GM23338 (cell line): ENCODE measurements around the gene DAPK1. TPM values are rescaled to one million over a fixed set of nuclear protein-coding genes. Genes with fewer than 3 reads are reported as not detected.

Experiments used
- ATAC-seq: fragments of 200-7000 bp; cut with Tn5 transposase; 3 replicates; pipeline ENCODE4 v1.9.1; 2020
- DNase-seq: peaks from one replicate; pipeline ENCODE4 v3.0.0-alpha.2; 2015; ENCODE audit warnings: low spot score
- H2AFZ ChIP-seq: fragments of 200-600 bp; sonication (generic); 2 replicates; pipeline ENCODE4 v1.8.0; 2016; ENCODE audit warnings: antibody characterized with exemption, mild to moderate bottlenecking, moderate library complexity
- H3F3A ChIP-seq: fragments of 200-600 bp; sonication (generic); replicated peaks from 2 replicates; pipeline ENCODE4 v1.8.0; 2017; ENCODE audit warnings: antibody characterized with exemption, mixed run types, low read depth
- H3K27ac ChIP-seq: fragments of 200-600 bp; sonication (generic); 2 replicates; pipeline ENCODE4 v1.6.1; 2016; ENCODE audit warnings: low read depth
- H3K27me3 ChIP-seq: fragments of 200-600 bp; sonication (generic); 2 replicates; pipeline ENCODE4 v1.8.0; 2016; ENCODE audit warnings: mild to moderate bottlenecking, mixed run types, moderate library complexity; ENCODE audit not compliant: insufficient read depth
- H3K36me3 ChIP-seq: fragments of 200-600 bp; sonication (generic); 2 replicates; pipeline ENCODE4 v1.8.0; 2016; ENCODE audit warnings: mild to moderate bottlenecking; ENCODE audit not compliant: insufficient read depth
- H3K4me1 ChIP-seq: fragments of 200-600 bp; sonication (generic); 2 replicates; pipeline ENCODE4 v1.8.0; 2016; ENCODE audit warnings: mild to moderate bottlenecking, moderate library complexity; ENCODE audit not compliant: insufficient read depth
- H3K4me2 ChIP-seq: fragments of 200-600 bp; sonication (generic); 2 replicates; pipeline ENCODE4 v1.7.1; 2017; ENCODE audit warnings: mixed run types
- H3K4me3 ChIP-seq: fragments of 200-600 bp; sonication (generic); 2 replicates; pipeline ENCODE4 v1.6.1; 2016; ENCODE audit warnings: mixed run types
- H3K79me2 ChIP-seq: fragments of 200-600 bp; sonication (generic); replicated peaks from 2 replicates; pipeline ENCODE4 v1.8.0; 2017; ENCODE audit warnings: mild to moderate bottlenecking; ENCODE audit not compliant: insufficient read depth
- H3K9me2 ChIP-seq: fragments of 200-600 bp; sonication (generic); 2 replicates; pipeline ENCODE4 v1.8.0; 2017; ENCODE audit not compliant: insufficient read depth
- H4K20me1 ChIP-seq: fragments of 200-600 bp; sonication (generic); replicated peaks from 2 replicates; pipeline ENCODE4 v1.8.0; 2017; ENCODE audit warnings: mild to moderate bottlenecking; ENCODE audit not compliant: insufficient read depth
- H3K27ac Mint-ChIP-seq: 2 replicates; pipeline ENCODE4 v1.8.0; 2020; ENCODE audit warnings: inconsistent platforms, mild to moderate bottlenecking, moderate library complexity, mixed read lengths
- H3K27me3 Mint-ChIP-seq: 3 replicates; pipeline ENCODE4 v1.8.0; 2022; ENCODE audit warnings: low read depth, mild to moderate bottlenecking, moderate library complexity, mixed read lengths, inconsistent platforms; ENCODE audit not compliant: insufficient read depth, poor library complexity
- H3K36me3 Mint-ChIP-seq: 3 replicates; pipeline ENCODE4 v1.8.0; 2021; ENCODE audit warnings: low read depth, mild to moderate bottlenecking, inconsistent platforms, moderate library complexity, mixed read lengths
- H3K4me1 Mint-ChIP-seq: 3 replicates; pipeline ENCODE4 v1.8.0; 2020; ENCODE audit warnings: mild to moderate bottlenecking, inconsistent platforms, mixed read lengths
- H3K4me3 Mint-ChIP-seq: 3 replicates; pipeline ENCODE4 v1.8.0; 2021; ENCODE audit warnings: moderate library complexity, mild to moderate bottlenecking, inconsistent platforms, mixed read lengths
- H3K9me3 Mint-ChIP-seq: 3 replicates; pipeline ENCODE4 v1.8.0; 2020; ENCODE audit warnings: moderate library complexity, mild to moderate bottlenecking, inconsistent platforms, mixed read lengths
- CREB1 ChIP-seq: fragments of 250-450 bp; sonication (Bioruptor Pico); IDR thresholded peaks from 2 replicates; pipeline ENCODE4 v1.5.0; 2020; ENCODE audit warnings: low read depth, mild to moderate bottlenecking, moderate library complexity
- EZH2 ChIP-seq: fragments of 200-600 bp; sonication (generic); IDR thresholded peaks from one replicate; pipeline ENCODE4 v1.8.0; 2017; ENCODE audit warnings: antibody characterized with exemption, mild to moderate bottlenecking, low read depth; ENCODE audit not compliant: unreplicated experiment
- EZH2phosphoT487 ChIP-seq: fragments of 200-600 bp; sonication (generic); IDR thresholded peaks from one replicate; pipeline ENCODE4 v1.8.1; 2018; ENCODE audit warnings: antibody characterized with exemption; ENCODE audit not compliant: unreplicated experiment
- JUNB ChIP-seq: IDR thresholded peaks from one replicate; pipeline ENCODE4 v1.6.1; 2016; ENCODE audit warnings: antibody characterized with exemption; ENCODE audit not compliant: unreplicated experiment
- NANOG ChIP-seq: IDR thresholded peaks from 2 replicates; pipeline ENCODE4 v1.6.1; 2016; ENCODE audit warnings: antibody characterized with exemption, borderline replicate concordance
- POLR2AphosphoS5 ChIP-seq: IDR thresholded peaks from 2 replicates; pipeline ENCODE4 v1.6.1; 2016; ENCODE audit warnings: antibody characterized with exemption, low read depth
- STAT1 ChIP-seq: IDR thresholded peaks from one replicate; pipeline ENCODE4 v1.6.1; 2016; ENCODE audit warnings: antibody characterized with exemption; ENCODE audit not compliant: unreplicated experiment
- ZNF114 ChIP-seq: fragments of 250-450 bp; sonication (Bioruptor Pico); IDR thresholded peaks from 2 replicates; pipeline ENCODE4 v1.5.0; 2020; ENCODE audit warnings: mild to moderate bottlenecking, moderate library complexity
- ZNF331 ChIP-seq: fragments of 250-450 bp; sonication (Bioruptor Pico); IDR thresholded peaks from 2 replicates; pipeline ENCODE4 v1.5.0; 2020; ENCODE audit warnings: low read depth, mild to moderate bottlenecking, moderate library complexity
- polyA plus RNA-seq: library from polyadenylated mRNA; unstranded; fragments of >200 nt; fragmentation: Nextera tagmentation; extraction: Ambion mirVana; gene quantifications from 2 replicates; pipeline ENCODE4 v1.2.1, GENCODE V29; 2016
- total RNA-seq: library from RNA; depleted of rRNA; stranded (reverse); fragments of >200 nt; shearing (Covaris generic); gene quantifications from 2 replicates; pipeline ENCODE4 v1.2.3, GENCODE V29; 2014
- TF ChIP-seq, protein P1 (sequence below), 2 experiments: fragments of 200-600 bp in 1 of 2; sonication (generic) in 1 of 2; conservative IDR thresholded peaks; 2 replicates each; pipeline versions ENCODE4 v1.5.1 to v1.6.1; 2016 to 2017; ENCODE audit warnings: antibody characterized with exemption in 2 of 2, low read depth in 2 of 2, mild to moderate bottlenecking in 2 of 2, moderate library complexity in 1 of 2
- TF ChIP-seq, protein P2 (sequence below): IDR thresholded peaks from 2 replicates; pipeline ENCODE4 v1.6.1; 2016; ENCODE audit warnings: antibody characterized with exemption
- TF ChIP-seq, protein P3 (sequence below): IDR thresholded peaks from one replicate; pipeline ENCODE4 v1.6.1; 2018; ENCODE audit warnings: antibody characterized with exemption; ENCODE audit not compliant: unreplicated experiment

The DAPK1 gene
- total and polyA plus RNA-seq, 2 experiments from 2014 or later, result 37.0 to 134 TPM

DNA sequence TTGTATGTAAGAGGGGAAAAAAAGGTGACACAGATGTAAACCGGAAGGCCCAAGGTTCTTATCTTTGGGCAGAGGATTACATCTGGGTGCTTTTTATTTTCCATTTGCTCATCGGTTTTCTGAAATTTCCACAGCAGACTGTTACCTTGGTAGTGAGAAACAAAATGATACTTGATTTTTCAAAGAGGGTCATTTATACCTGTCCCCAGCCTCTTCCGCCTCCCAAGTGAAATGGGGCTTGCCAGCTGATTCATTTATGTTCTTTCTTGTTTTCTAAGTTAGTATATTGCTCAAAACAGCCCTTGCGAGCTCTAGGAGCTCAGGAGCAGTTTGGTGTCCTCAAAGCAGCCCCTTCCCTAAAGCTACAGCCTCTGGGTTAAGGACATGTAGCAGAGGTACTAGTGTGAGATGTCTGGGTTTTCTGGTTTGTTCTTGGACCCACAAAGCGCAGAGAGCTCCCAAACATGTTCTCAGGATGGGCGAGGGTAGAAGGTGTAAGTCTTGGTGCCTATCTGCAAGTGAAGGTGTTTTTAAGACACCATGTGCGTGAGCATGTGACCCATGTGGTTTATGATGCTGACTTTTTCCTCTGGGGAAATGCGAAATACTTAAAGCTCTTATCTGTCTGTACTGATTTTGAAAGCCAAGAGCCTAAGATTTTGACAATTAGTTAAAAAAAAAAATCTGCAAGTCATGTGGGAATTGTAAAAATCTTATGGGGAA is 38.3 kb downstream of the DAPK1 start (continued):
- TF ChIP-seq, protein P1, sequence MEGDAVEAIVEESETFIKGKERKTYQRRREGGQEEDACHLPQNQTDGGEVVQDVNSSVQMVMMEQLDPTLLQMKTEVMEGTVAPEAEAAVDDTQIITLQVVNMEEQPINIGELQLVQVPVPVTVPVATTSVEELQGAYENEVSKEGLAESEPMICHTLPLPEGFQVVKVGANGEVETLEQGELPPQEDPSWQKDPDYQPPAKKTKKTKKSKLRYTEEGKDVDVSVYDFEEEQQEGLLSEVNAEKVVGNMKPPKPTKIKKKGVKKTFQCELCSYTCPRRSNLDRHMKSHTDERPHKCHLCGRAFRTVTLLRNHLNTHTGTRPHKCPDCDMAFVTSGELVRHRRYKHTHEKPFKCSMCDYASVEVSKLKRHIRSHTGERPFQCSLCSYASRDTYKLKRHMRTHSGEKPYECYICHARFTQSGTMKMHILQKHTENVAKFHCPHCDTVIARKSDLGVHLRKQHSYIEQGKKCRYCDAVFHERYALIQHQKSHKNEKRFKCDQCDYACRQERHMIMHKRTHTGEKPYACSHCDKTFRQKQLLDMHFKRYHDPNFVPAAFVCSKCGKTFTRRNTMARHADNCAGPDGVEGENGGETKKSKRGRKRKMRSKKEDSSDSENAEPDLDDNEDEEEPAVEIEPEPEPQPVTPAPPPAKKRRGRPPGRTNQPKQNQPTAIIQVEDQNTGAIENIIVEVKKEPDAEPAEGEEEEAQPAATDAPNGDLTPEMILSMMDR (conservative IDR thresholded peaks at IDR 0.05; ENCODE audit: low read depth in 2 of 2), result no peak
- TF ChIP-seq STAT1 (no peak), ZNF114 (CRISPR knock-in tag) (no peak), POLR2AphosphoS5 (no peak), NANOG (no peak), CREB1 (CRISPR knock-in tag) (no peak), EZH2 (no peak), EZH2phosphoT487 (no peak), ZNF331 (CRISPR knock-in tag) (no peak)
- TF ChIP-seq, protein P2, sequence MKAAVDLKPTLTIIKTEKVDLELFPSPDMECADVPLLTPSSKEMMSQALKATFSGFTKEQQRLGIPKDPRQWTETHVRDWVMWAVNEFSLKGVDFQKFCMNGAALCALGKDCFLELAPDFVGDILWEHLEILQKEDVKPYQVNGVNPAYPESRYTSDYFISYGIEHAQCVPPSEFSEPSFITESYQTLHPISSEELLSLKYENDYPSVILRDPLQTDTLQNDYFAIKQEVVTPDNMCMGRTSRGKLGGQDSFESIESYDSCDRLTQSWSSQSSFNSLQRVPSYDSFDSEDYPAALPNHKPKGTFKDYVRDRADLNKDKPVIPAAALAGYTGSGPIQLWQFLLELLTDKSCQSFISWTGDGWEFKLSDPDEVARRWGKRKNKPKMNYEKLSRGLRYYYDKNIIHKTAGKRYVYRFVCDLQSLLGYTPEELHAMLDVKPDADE, result no peak

DNA sequence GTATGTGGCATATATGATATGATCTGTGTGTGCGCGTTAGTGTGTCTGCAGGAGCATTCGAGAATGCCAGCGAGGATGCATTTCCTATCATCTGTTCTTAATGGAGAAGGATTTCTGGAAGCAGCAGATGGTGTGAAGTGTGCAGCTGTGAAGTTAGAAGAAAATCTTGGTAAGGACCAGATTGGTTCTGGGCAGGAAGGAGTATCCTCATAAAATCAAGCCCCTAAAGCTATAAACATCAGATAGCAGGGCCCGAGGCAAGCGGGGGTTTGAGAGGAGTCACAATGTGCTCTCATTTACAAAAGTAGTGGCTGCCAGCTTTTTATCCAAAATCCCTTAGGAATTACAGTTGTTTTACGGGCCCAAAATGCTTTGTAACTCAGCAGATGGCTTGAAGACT is 40.0 kb downstream of the DAPK1 start:
- H3K36me3 ChIP-seq, result no peaks in the 10 kb centered on the region
- no peak overlapping the region for H2AFZ ChIP-seq
- H3K4me1 ChIP-seq, result peaks cover 16% of the 10 kb centered on the region
- H3K4me1 Mint-ChIP-seq, result peaks cover 37% of the 10 kb centered on the region
- peaks cover 85% of the 10 kb centered on the region for H3K79me2 ChIP-seq
- peaks cover 38% of the 10 kb centered on the region for H4K20me1 ChIP-seq
- peak overlapping the region; percentile 21 for H3K27ac Mint-ChIP-seq
- H3K27ac ChIP-seq, result peak overlapping the region; percentile 12; the same call in 1 of the 2 replicates
- no peaks in the 10 kb centered on the region for H3K9me2 ChIP-seq
- ATAC-seq (no peak), DNase-seq (no peak)
- peak overlapping the region; percentile 25 for H3K4me2 ChIP-seq
- H3K27me3 ChIP-seq, result no peaks in the 10 kb centered on the region
- no peak overlapping the region for H3K4me3 Mint-ChIP-seq
- TF ChIP-seq NANOG (no peak), EZH2phosphoT487 (no peak), CREB1 (CRISPR knock-in tag) (no peak), POLR2AphosphoS5 (no peak), ZNF114 (CRISPR knock-in tag) (no peak), JUNB (no peak)
- TF ChIP-seq, protein P3, sequence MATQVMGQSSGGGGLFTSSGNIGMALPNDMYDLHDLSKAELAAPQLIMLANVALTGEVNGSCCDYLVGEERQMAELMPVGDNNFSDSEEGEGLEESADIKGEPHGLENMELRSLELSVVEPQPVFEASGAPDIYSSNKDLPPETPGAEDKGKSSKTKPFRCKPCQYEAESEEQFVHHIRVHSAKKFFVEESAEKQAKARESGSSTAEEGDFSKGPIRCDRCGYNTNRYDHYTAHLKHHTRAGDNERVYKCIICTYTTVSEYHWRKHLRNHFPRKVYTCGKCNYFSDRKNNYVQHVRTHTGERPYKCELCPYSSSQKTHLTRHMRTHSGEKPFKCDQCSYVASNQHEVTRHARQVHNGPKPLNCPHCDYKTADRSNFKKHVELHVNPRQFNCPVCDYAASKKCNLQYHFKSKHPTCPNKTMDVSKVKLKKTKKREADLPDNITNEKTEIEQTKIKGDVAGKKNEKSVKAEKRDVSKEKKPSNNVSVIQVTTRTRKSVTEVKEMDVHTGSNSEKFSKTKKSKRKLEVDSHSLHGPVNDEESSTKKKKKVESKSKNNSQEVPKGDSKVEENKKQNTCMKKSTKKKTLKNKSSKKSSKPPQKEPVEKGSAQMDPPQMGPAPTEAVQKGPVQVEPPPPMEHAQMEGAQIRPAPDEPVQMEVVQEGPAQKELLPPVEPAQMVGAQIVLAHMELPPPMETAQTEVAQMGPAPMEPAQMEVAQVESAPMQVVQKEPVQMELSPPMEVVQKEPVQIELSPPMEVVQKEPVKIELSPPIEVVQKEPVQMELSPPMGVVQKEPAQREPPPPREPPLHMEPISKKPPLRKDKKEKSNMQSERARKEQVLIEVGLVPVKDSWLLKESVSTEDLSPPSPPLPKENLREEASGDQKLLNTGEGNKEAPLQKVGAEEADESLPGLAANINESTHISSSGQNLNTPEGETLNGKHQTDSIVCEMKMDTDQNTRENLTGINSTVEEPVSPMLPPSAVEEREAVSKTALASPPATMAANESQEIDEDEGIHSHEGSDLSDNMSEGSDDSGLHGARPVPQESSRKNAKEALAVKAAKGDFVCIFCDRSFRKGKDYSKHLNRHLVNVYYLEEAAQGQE, result no peak
- no peaks in the 10 kb centered on the region for H3K9me3 Mint-ChIP-seq
- H3K27me3 Mint-ChIP-seq, result no peaks in the 10 kb centered on the region
- peaks cover 20% of the 10 kb centered on the region for H3K36me3 Mint-ChIP-seq
- no peak overlapping the region for H3K4me3 ChIP-seq
- H3F3A ChIP-seq, result no peaks in the 10 kb centered on the region; the same call in 1 of the 2 replicates
